ENCODE measurements around the gene CALR.

Gene CALR

DNA sequence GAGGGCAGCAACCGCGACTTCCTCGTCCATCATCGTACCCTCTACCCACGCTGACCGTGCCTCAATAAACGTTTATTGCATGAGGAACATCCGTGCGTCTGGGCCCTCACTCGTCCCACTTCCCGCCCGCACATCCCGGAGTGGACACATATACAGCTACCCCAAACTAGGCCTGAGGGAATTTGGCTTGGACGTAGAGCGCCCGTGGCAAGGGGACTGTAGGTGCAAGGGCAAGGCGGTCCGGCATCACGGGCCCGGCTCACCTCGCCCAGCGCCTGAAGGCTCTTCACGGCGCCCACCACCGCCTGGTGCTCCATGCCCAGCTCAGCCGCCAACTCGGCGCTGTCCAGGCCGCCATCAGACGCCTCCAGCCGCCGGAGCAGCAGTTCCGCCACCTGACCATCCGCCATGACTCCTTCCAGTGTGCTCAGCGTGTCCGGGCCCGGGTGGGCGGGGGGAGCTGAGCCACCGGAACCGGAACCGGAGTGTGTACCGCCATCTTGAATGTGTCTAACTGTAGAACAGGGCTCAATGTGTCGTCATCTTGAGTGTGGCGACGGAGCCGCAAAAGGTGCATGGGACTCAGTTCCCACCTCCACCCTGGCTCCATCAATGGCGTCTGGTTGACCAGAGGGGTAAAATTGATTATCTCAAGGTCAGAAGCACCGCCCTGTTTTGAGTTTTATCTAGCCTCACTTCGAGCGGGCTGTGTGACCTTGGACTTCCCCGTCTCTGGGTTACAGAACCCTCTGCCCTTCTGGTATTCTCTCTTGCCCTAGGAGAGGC lies 4.9 kb upstream of the CALR start, which contains the start of gene FARSA:
Gene FARSA (minus strand): TSS at position 425 of the 786 bp plus-strand sequence. CDS start 15 bp downstream, at position 410.
- peak within 1 kb of the TSS; percentile 98 for H3K4me2 ChIP-seq (ENCODE audit: low read length)

DNA sequence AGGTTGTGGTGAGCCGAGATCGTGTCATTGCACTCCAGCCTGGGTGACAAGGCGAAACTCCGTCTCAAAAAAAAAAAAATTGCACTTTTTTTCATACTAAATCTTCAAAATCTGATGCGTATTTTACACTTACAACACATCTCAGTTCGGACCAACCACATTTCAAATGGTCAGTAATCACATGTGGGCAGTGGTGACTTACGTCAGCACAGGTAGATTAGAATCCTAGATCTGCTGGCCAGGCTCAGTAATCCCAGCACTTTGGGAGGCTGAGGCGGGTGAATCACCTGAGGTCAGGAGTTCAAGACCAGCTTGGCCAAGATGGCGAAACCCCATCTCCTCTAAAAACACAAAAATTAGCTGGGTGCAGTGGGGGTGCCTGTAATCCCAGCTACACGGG lies 3.3 kb upstream of the CALR start:
- Histone ChIP-seq H3K79me2 (ENCODE audit: insufficient read depth, low read length) (peaks cover 37% of the 10 kb centered on the region), H3K4me1 (ENCODE audit: insufficient read depth, low read length, severe bottlenecking) (peaks cover 52% of the 10 kb centered on the region), H3K36me3 (ENCODE audit: insufficient read depth, low read length) (peaks cover 31% of the 10 kb centered on the region), H3K27ac (ENCODE audit: low read depth, low read length, poor library complexity, severe bottlenecking) (peak overlapping the region; percentile 21), H4K20me1 (ENCODE audit: insufficient read depth, low read length) (0 out of 2 replicates have a peak, but pooled peaks cover 3% of the 10 kb centered on the region), H3K9me2 (ENCODE audit: low read depth, low read length) (no peaks in the 10 kb centered on the region), H3K4me3 (ENCODE audit: low read depth, low read length, poor library complexity, severe bottlenecking) (no peak overlapping the region), H3F3A (ENCODE audit: insufficient read depth, low read length) (peaks cover 26% of the 10 kb centered on the region), H2AFZ (ENCODE audit: low read length) (no peak overlapping the region), H3K4me2 (ENCODE audit: low read length) (no peak overlapping the region), H3K27me3 (ENCODE audit: insufficient read depth, low read length) (no peaks in the 10 kb centered on the region), H3K9ac (ENCODE audit: low read length) (no peak overlapping the region), H3K9me3 (ENCODE audit: low read length) (no peaks in the 10 kb centered on the region)
- TF ChIP-seq, protein P1, sequence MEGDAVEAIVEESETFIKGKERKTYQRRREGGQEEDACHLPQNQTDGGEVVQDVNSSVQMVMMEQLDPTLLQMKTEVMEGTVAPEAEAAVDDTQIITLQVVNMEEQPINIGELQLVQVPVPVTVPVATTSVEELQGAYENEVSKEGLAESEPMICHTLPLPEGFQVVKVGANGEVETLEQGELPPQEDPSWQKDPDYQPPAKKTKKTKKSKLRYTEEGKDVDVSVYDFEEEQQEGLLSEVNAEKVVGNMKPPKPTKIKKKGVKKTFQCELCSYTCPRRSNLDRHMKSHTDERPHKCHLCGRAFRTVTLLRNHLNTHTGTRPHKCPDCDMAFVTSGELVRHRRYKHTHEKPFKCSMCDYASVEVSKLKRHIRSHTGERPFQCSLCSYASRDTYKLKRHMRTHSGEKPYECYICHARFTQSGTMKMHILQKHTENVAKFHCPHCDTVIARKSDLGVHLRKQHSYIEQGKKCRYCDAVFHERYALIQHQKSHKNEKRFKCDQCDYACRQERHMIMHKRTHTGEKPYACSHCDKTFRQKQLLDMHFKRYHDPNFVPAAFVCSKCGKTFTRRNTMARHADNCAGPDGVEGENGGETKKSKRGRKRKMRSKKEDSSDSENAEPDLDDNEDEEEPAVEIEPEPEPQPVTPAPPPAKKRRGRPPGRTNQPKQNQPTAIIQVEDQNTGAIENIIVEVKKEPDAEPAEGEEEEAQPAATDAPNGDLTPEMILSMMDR (IDR thresholded peaks at IDR 0.05; ENCODE audit: low read length), result no peak
- no peak for TF ChIP-seq EZH2 (IDR thresholded peaks at IDR 0.05; ENCODE audit: borderline replicate concordance, low read length)

More for the DNA sequence above, 4.9 kb upstream of the CALR start, which contains the start of gene FARSA:
- H3K27ac ChIP-seq (ENCODE audit: low read depth, low read length, poor library complexity, severe bottlenecking), result peak within 1 kb of the TSS; percentile 67
- H2AFZ ChIP-seq (ENCODE audit: low read length), result no peak within 1 kb of the TSS
- no peaks in the 10 kb centered on the region for H3K27me3 ChIP-seq (ENCODE audit: insufficient read depth, low read length)
- no peaks in the 10 kb centered on the region for H4K20me1 ChIP-seq (ENCODE audit: insufficient read depth, low read length)
- H3K9me2 ChIP-seq (ENCODE audit: low read depth, low read length), result no peaks in the 10 kb centered on the region
- peaks cover 21% of the 10 kb centered on the region for H3K79me2 ChIP-seq (ENCODE audit: insufficient read depth, low read length)
- H3K9me3 ChIP-seq (ENCODE audit: low read length), result no peaks in the 10 kb centered on the region
- peaks cover 31% of the 10 kb centered on the region for H3K36me3 ChIP-seq (ENCODE audit: insufficient read depth, low read length)
- peaks cover 43% of the 10 kb centered on the region for H3K4me1 ChIP-seq (ENCODE audit: insufficient read depth, low read length, severe bottlenecking)
- peak within 1 kb of the TSS; percentile 97 for H3K4me3 ChIP-seq (ENCODE audit: low read depth, low read length, poor library complexity, severe bottlenecking)
- peak within 1 kb of the TSS; percentile 98 for H3K9ac ChIP-seq (ENCODE audit: low read length)
- H3F3A ChIP-seq (ENCODE audit: insufficient read depth, low read length), result peaks cover 14% of the 10 kb centered on the region
- no peak for TF ChIP-seq EZH2 (IDR thresholded peaks at IDR 0.05; ENCODE audit: borderline replicate concordance, low read length)
- TF ChIP-seq, protein P1 (IDR thresholded peaks at IDR 0.05; ENCODE audit: low read length), result no peak

DNA sequence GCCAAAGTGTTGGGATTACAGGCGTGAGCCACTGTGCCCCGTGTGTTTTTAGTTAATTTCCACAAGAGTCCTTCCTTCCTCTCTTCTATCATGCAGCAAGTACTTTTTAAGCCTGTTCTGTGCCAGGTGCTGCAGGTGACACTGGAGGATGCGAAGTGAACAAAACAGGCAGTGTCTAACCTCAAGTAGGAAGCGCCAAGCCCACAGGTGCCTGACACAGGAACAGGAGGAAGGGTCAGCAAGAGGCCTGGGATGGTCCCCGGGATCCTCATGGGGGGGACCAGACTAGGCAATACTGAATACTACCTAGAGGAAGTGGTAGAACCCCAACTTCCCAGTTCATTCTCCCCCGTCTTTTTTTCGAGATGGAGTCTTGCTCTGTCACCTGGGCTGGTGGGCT lies 1.8 kb upstream of the CALR start:
- Histone ChIP-seq H3K4me1 (ENCODE audit: insufficient read depth, low read length, severe bottlenecking) (peaks cover 64% of the 10 kb centered on the region), H3K79me2 (ENCODE audit: insufficient read depth, low read length) (peaks cover 39% of the 10 kb centered on the region), H3K27me3 (ENCODE audit: insufficient read depth, low read length) (no peaks in the 10 kb centered on the region)

More for the DNA sequence above, 1.8 kb upstream of the CALR start:
- Histone ChIP-seq H4K20me1 (ENCODE audit: insufficient read depth, low read length) (0 out of 2 replicates have a peak, but pooled peaks cover 3% of the 10 kb centered on the region), H3K4me3 (ENCODE audit: low read depth, low read length, poor library complexity, severe bottlenecking) (no peak overlapping the region), H3K36me3 (ENCODE audit: insufficient read depth, low read length) (peaks cover 34% of the 10 kb centered on the region), H3K27ac (ENCODE audit: low read depth, low read length, poor library complexity, severe bottlenecking) (peak overlapping the region; percentile 95), H3K9me2 (ENCODE audit: low read depth, low read length) (no peaks in the 10 kb centered on the region), H3K4me2 (ENCODE audit: low read length) (peak overlapping the region; percentile 57), H2AFZ (ENCODE audit: low read length) (no peak overlapping the region), H3F3A (ENCODE audit: insufficient read depth, low read length) (peaks cover 38% of the 10 kb centered on the region), H3K9ac (ENCODE audit: low read length) (peak overlapping the region; percentile 78), H3K9me3 (ENCODE audit: low read length) (no peaks in the 10 kb centered on the region)
- no peak for TF ChIP-seq EZH2 (IDR thresholded peaks at IDR 0.05; ENCODE audit: borderline replicate concordance, low read length)
- TF ChIP-seq, protein P1 (IDR thresholded peaks at IDR 0.05; ENCODE audit: low read length), result no peak
